B cell (primary cell): Measurements from ENCODE around the gene MEX3A. TPM values are rescaled to one million over a fixed set of nuclear protein-coding genes. Genes with fewer than 3 reads are reported as not detected.

ENCODE experiments used
- ATAC-seq: fragments of 200-7000 bp; cut with Tn5 transposase; one replicate; pipeline ENCODE4 v1.10.0; 2021; ENCODE audit warnings: low read depth, mild to moderate bottlenecking, moderate number of reproducible peaks, moderate library complexity
- CTCF ChIA-PET: fragments of 350-600 bp; sonication (Branson Sonifier 250); formaldehyde crosslinking; loops from one replicate; lab custom pipeline; 2021; ENCODE audit warnings: antibody characterized with exemption, inconsistent platforms; lab: Charles Lee
- POLR2A ChIA-PET: fragments of 350-600 bp; sonication (Branson Sonifier 250); formaldehyde crosslinking; loops from one replicate; lab custom pipeline; 2021; ENCODE audit warnings: antibody characterized with exemption; lab: Charles Lee
- DNase-seq: peaks from one replicate; pipeline ENCODE4 v3.0.0; 2013
- H2AFZ ChIP-seq: 2 replicates; pipeline ENCODE4 v1.6.1; 2012; ENCODE audit warnings: mild to moderate bottlenecking, low read depth, low read length; ENCODE audit not compliant: insufficient read depth, poor library complexity, severe bottlenecking
- H3K27ac ChIP-seq, 2 donors: 1 replicate in 1 of 2; 2 replicates in 1 of 2; pipeline ENCODE4 v1.5.1; 2012 to 2013; ENCODE audit warnings: low read length in 2 of 2, mild to moderate bottlenecking in 2 of 2, moderate library complexity in 1 of 2
- H3K27me3 ChIP-seq, 4 experiments: fragments of 200-600 bp in 1 of 4; sonication (generic) in 1 of 4; replicated peaks in 1 of 4; 1 replicate in 2 of 4; 2 replicates in 2 of 4; pipeline versions ENCODE4 v1.6.1 to v1.7.0; 2013 to 2016; ENCODE audit warnings: low read length in 3 of 4, mild to moderate bottlenecking in 2 of 4, mixed read lengths in 1 of 4, moderate library complexity in 1 of 4; ENCODE audit not compliant: insufficient read depth in 4 of 4, control insufficient read depth in 3 of 4; ENCODE audit errors: control extremely low read depth in 1 of 4
- H3K36me3 ChIP-seq, 2 experiments: replicated peaks in 1 of 2; 1 replicate in 1 of 2; 2 replicates in 1 of 2; pipeline versions ENCODE4 v1.6.1 to v1.7.1; 2013; ENCODE audit warnings: low read length in 1 of 2; ENCODE audit not compliant: insufficient read depth in 2 of 2, control insufficient read depth in 1 of 2; ENCODE audit errors: control extremely low read depth in 1 of 2, extremely low read depth in 1 of 2
- H3K4me1 ChIP-seq, 2 donors: fragments of 200-600 bp in 1 of 2; sonication (generic) in 1 of 2; 1 replicate in 1 of 2; 2 replicates in 1 of 2; pipeline versions ENCODE4 v1.5.1 to v1.6.1; 2013 to 2017; ENCODE audit warnings: low read length in 2 of 2; ENCODE audit not compliant: control insufficient read depth in 2 of 2, insufficient read depth in 2 of 2
- H3K4me2 ChIP-seq: replicated peaks from 2 replicates; pipeline ENCODE3; 2012; ENCODE audit warnings: mild to moderate bottlenecking, low read depth, low read length; ENCODE audit not compliant: poor library complexity, severe bottlenecking
- H3K4me3 ChIP-seq, 5 experiments: fragments of 200-600 bp in 1 of 5; sonication (generic) in 1 of 5; 1 replicate in 3 of 5; 2 replicates in 2 of 5; pipeline versions ENCODE4 v1.5.1 to v1.7.0; 2011 to 2016; ENCODE audit warnings: low read length in 4 of 5, mild to moderate bottlenecking in 4 of 5, low read depth in 2 of 5, control low read depth in 1 of 5, moderate library complexity in 1 of 5; ENCODE audit not compliant: insufficient read depth in 1 of 5; ENCODE audit errors: control extremely low read depth in 1 of 5, extremely low read depth in 1 of 5
- H3K79me2 ChIP-seq: fragments of 200-600 bp; sonication (generic); one replicate; pipeline ENCODE4 v1.6.0; 2016; ENCODE audit warnings: low read length; ENCODE audit not compliant: control insufficient read depth, insufficient read depth
- H3K9ac ChIP-seq: fragments of 200-600 bp; sonication (generic); 2 replicates; pipeline ENCODE4 v1.6.1; 2017; ENCODE audit warnings: mild to moderate bottlenecking, low read length, moderate library complexity
- H3K9me3 ChIP-seq, 3 donors: one replicate each; pipeline versions ENCODE4 v1.6.1 to v1.7.1; 2013; ENCODE audit warnings: low read length in 2 of 3; ENCODE audit not compliant: control insufficient read depth in 2 of 3, insufficient read depth in 1 of 3; ENCODE audit errors: control extremely low read depth in 1 of 3
- H4K20me1 ChIP-seq: 2 replicates; pipeline ENCODE4 v1.6.0; 2012; ENCODE audit warnings: mild to moderate bottlenecking, low read length; ENCODE audit not compliant: insufficient read depth, control insufficient read depth, poor library complexity, severe bottlenecking
- H3K27ac Mint-ChIP-seq: one replicate; pipeline ENCODE4 v1.8.0; 2021; ENCODE audit warnings: mixed read lengths
- H3K27me3 Mint-ChIP-seq: one replicate; pipeline ENCODE4 v1.8.0; 2021; ENCODE audit warnings: mixed read lengths
- H3K4me1 Mint-ChIP-seq: one replicate; pipeline ENCODE4 v1.8.0; 2021; ENCODE audit warnings: mixed read lengths
- H3K4me3 Mint-ChIP-seq: one replicate; pipeline ENCODE4 v1.8.0; 2021; ENCODE audit warnings: mixed read lengths
- H3K9me3 Mint-ChIP-seq: one replicate; pipeline ENCODE4 v1.8.0; 2022; ENCODE audit warnings: mixed read lengths; ENCODE audit not compliant: insufficient read depth
- CTCF ChIP-seq: fragments of 200-600 bp; IDR thresholded peaks from one replicate; pipeline ENCODE4 v1.8.0; 2022; ENCODE audit warnings: antibody characterized with exemption, mild to moderate bottlenecking
- EZH2 ChIP-seq: IDR thresholded peaks from 2 replicates; pipeline ENCODE4 v1.6.1; 2012; ENCODE audit warnings: borderline replicate concordance, low read depth, mild to moderate bottlenecking, moderate library complexity, low read length; ENCODE audit not compliant: insufficient read depth, poor library complexity, severe bottlenecking
- WGBS: methylation state at CpG from one replicate; pipeline ENCODE4 v1.1.5; 2013; ENCODE audit warnings: missing lambda C conversion rate; ENCODE audit not compliant: insufficient coverage; 5-methylcytosine and 5-hydroxymethylcytosine counted together
- intact Hi-C: fragments of 100-400 bp; cut with micrococcal nuclease; formaldehyde crosslinking; loops from one replicate; pipeline ENCODE4 v1.10.0; 2022
- polyA plus RNA-seq: library from polyadenylated mRNA; depleted of rRNA; stranded (reverse); fragments of >200 nt; gene quantifications from 2 replicates; pipeline ENCODE4 v1.2.3, GENCODE V29; 2012
- total RNA-seq, 2 donors: library from RNA; stranded (reverse); fragments of 120-200 nt in 1 of 2; gene quantifications; 1 replicate in 1 of 2; 2 replicates in 1 of 2; pipeline versions ENCODE4 v1.2.3 to v1.2.4, GENCODE V29; 2013 to 2022

Gene MEX3A
- total and polyA plus RNA-seq, 2 donors (not counting 1 experiment from before 2014, with no cell fraction given), result 0.27 to 1.1 TPM

DNA sequence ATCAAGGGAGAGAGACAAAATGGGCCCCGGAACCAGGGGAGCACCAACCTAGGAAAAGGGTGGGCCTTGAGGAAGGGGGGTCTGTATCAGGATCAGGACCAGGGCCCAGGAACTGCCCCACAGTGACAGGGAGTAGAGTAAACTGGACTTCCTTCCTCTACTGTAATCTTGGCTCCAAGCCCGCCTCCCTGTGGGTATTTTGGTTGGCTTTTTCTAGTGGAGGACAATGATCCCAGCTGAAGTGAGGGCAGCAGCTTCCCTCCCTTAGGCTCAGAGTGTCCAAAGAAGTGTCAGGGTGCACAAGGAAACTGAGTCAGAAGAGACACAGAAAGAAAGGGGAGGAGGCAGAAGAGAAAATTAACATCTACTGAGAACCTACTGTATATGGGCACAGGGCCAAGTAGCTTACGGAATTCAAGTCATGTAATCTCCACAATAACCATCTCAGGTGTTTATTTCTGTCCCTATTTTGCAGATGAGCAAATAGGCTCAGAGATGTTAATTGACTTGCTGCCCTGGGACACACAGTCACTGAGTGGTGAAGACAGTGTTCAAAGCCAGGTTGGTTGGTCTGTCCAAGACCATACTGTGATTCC is 33.5 kb downstream of the MEX3A start:
- Mint-ChIP-seq H3K4me3 (no peak overlapping the region), H3K27ac (no peak overlapping the region), H3K9me3 (no peaks in the 10 kb centered on the region), H3K27me3 (no peaks in the 10 kb centered on the region), H3K4me1 (peaks cover 11% of the 10 kb centered on the region)
- Histone ChIP-seq H3K9me3 (no peaks in the 10 kb centered on the region), H3K9ac (no peak overlapping the region), H3K4me2 (no peak overlapping the region), H3K27me3 (no peaks in the 10 kb centered on the region), H3K79me2 (no peaks in the 10 kb centered on the region), H4K20me1 (no peaks in the 10 kb centered on the region), H3K4me1 (peaks cover 0 to 8% of the 10 kb centered on the region in 2 donors), H3K4me3 (no peak overlapping the region), H3K27ac (no peak overlapping the region), H2AFZ (no peak overlapping the region), H3K36me3 (peaks cover 0 to 15% of the 10 kb centered on the region in 2 experiments)
- CTCF ChIA-PET, result interaction anchor here (0.6 kb wide), 1 partner anchor 799 kb away, joined by 3 read pairs; no protein-coding TSS in a partner anchor
- intact Hi-C loops, result no loop called here
- DNase-seq (no peak), ATAC-seq (no peak)
- POLR2A ChIA-PET, result no interaction called here
- 100% methylated on average over 1 of the region's 3 CpGs for WGBS
- TF ChIP-seq EZH2 (no peak), CTCF (no peak)

GRCh38 chr1:156045076-156045475 is 37.2 kb downstream of the MEX3A start:
- no peak for ATAC-seq
- H3K4me2 ChIP-seq, result no peak overlapping the region
- no peaks in the 10 kb centered on the region for H3K9me3 ChIP-seq
- H3K27me3 ChIP-seq, result no peaks in the 10 kb centered on the region
- no peak for DNase-seq
- H3K4me3 ChIP-seq, result no peak overlapping the region
- H4K20me1 ChIP-seq, result no peaks in the 10 kb centered on the region
- intact Hi-C loops, result no loop called here
- H3K27ac ChIP-seq, result no peak overlapping the region
- no peaks in the 10 kb centered on the region for H3K4me1 Mint-ChIP-seq
- H3K79me2 ChIP-seq, result no peaks in the 10 kb centered on the region
- H3K9ac ChIP-seq, result no peak overlapping the region
- H3K4me3 Mint-ChIP-seq, result no peak overlapping the region
- TF ChIP-seq CTCF (no peak), EZH2 (no peak)
- H2AFZ ChIP-seq, result no peak overlapping the region
- H3K27ac Mint-ChIP-seq, result no peak overlapping the region
- no peaks in the 10 kb centered on the region for H3K9me3 Mint-ChIP-seq
- ChIA-PET POLR2A (no interaction called here), CTCF (interaction anchor here (0.6 kb wide), 1 partner anchor 101 kb away, joined by 3 read pairs; no protein-coding TSS in a partner anchor)
- WGBS, result 100% methylated on average over 2 of the region's 4 CpGs
- peaks cover 1 to 34% of the 10 kb centered on the region in 2 experiments for H3K36me3 ChIP-seq
- no peaks in the 10 kb centered on the region for H3K4me1 ChIP-seq
- no peaks in the 10 kb centered on the region for H3K27me3 Mint-ChIP-seq
